GM23338 (cell line): ENCODE results near the gene BNIP3. TPM values are rescaled to one million over a fixed set of nuclear protein-coding genes. Genes with fewer than 3 reads are reported as not detected.

ENCODE experiments used
- ATAC-seq: fragments of 200-7000 bp; cut with Tn5 transposase; 3 replicates; pipeline ENCODE4 v1.9.1; 2020
- DNase-seq: peaks from one replicate; pipeline ENCODE4 v3.0.0-alpha.2; 2015; ENCODE audit warnings: low spot score
- H2AFZ ChIP-seq: fragments of 200-600 bp; sonication (generic); 2 replicates; pipeline ENCODE4 v1.8.0; 2016; ENCODE audit warnings: antibody characterized with exemption, mild to moderate bottlenecking, moderate library complexity
- H3F3A ChIP-seq: fragments of 200-600 bp; sonication (generic); replicated peaks from 2 replicates; pipeline ENCODE4 v1.8.0; 2017; ENCODE audit warnings: antibody characterized with exemption, mixed run types, low read depth
- H3K27ac ChIP-seq: fragments of 200-600 bp; sonication (generic); 2 replicates; pipeline ENCODE4 v1.6.1; 2016; ENCODE audit warnings: low read depth
- H3K27me3 ChIP-seq: fragments of 200-600 bp; sonication (generic); 2 replicates; pipeline ENCODE4 v1.8.0; 2016; ENCODE audit warnings: mild to moderate bottlenecking, mixed run types, moderate library complexity; ENCODE audit not compliant: insufficient read depth
- H3K36me3 ChIP-seq: fragments of 200-600 bp; sonication (generic); 2 replicates; pipeline ENCODE4 v1.8.0; 2016; ENCODE audit warnings: mild to moderate bottlenecking; ENCODE audit not compliant: insufficient read depth
- H3K4me1 ChIP-seq: fragments of 200-600 bp; sonication (generic); 2 replicates; pipeline ENCODE4 v1.8.0; 2016; ENCODE audit warnings: mild to moderate bottlenecking, moderate library complexity; ENCODE audit not compliant: insufficient read depth
- H3K4me2 ChIP-seq: fragments of 200-600 bp; sonication (generic); 2 replicates; pipeline ENCODE4 v1.7.1; 2017; ENCODE audit warnings: mixed run types
- H3K4me3 ChIP-seq: fragments of 200-600 bp; sonication (generic); 2 replicates; pipeline ENCODE4 v1.6.1; 2016; ENCODE audit warnings: mixed run types
- H3K79me2 ChIP-seq: fragments of 200-600 bp; sonication (generic); replicated peaks from 2 replicates; pipeline ENCODE4 v1.8.0; 2017; ENCODE audit warnings: mild to moderate bottlenecking; ENCODE audit not compliant: insufficient read depth
- H3K9me2 ChIP-seq: fragments of 200-600 bp; sonication (generic); 2 replicates; pipeline ENCODE4 v1.8.0; 2017; ENCODE audit not compliant: insufficient read depth
- H4K20me1 ChIP-seq: fragments of 200-600 bp; sonication (generic); replicated peaks from 2 replicates; pipeline ENCODE4 v1.8.0; 2017; ENCODE audit warnings: mild to moderate bottlenecking; ENCODE audit not compliant: insufficient read depth
- H3K27ac Mint-ChIP-seq: 2 replicates; pipeline ENCODE4 v1.8.0; 2020; ENCODE audit warnings: inconsistent platforms, mild to moderate bottlenecking, moderate library complexity, mixed read lengths
- H3K27me3 Mint-ChIP-seq: 3 replicates; pipeline ENCODE4 v1.8.0; 2022; ENCODE audit warnings: low read depth, mild to moderate bottlenecking, moderate library complexity, mixed read lengths, inconsistent platforms; ENCODE audit not compliant: insufficient read depth, poor library complexity
- H3K36me3 Mint-ChIP-seq: 3 replicates; pipeline ENCODE4 v1.8.0; 2021; ENCODE audit warnings: low read depth, mild to moderate bottlenecking, inconsistent platforms, moderate library complexity, mixed read lengths
- H3K4me1 Mint-ChIP-seq: 3 replicates; pipeline ENCODE4 v1.8.0; 2020; ENCODE audit warnings: mild to moderate bottlenecking, inconsistent platforms, mixed read lengths
- H3K4me3 Mint-ChIP-seq: 3 replicates; pipeline ENCODE4 v1.8.0; 2021; ENCODE audit warnings: moderate library complexity, mild to moderate bottlenecking, inconsistent platforms, mixed read lengths
- H3K9me3 Mint-ChIP-seq: 3 replicates; pipeline ENCODE4 v1.8.0; 2020; ENCODE audit warnings: moderate library complexity, mild to moderate bottlenecking, inconsistent platforms, mixed read lengths
- CREB1 ChIP-seq: fragments of 250-450 bp; sonication (Bioruptor Pico); IDR thresholded peaks from 2 replicates; pipeline ENCODE4 v1.5.0; 2020; ENCODE audit warnings: low read depth, mild to moderate bottlenecking, moderate library complexity
- ETS1 ChIP-seq: IDR thresholded peaks from 2 replicates; pipeline ENCODE4 v1.6.1; 2016; ENCODE audit warnings: antibody characterized with exemption
- EZH2 ChIP-seq: fragments of 200-600 bp; sonication (generic); IDR thresholded peaks from one replicate; pipeline ENCODE4 v1.8.0; 2017; ENCODE audit warnings: antibody characterized with exemption, mild to moderate bottlenecking, low read depth; ENCODE audit not compliant: unreplicated experiment
- EZH2phosphoT487 ChIP-seq: fragments of 200-600 bp; sonication (generic); IDR thresholded peaks from one replicate; pipeline ENCODE4 v1.8.1; 2018; ENCODE audit warnings: antibody characterized with exemption; ENCODE audit not compliant: unreplicated experiment
- JUNB ChIP-seq: IDR thresholded peaks from one replicate; pipeline ENCODE4 v1.6.1; 2016; ENCODE audit warnings: antibody characterized with exemption; ENCODE audit not compliant: unreplicated experiment
- NANOG ChIP-seq: IDR thresholded peaks from 2 replicates; pipeline ENCODE4 v1.6.1; 2016; ENCODE audit warnings: antibody characterized with exemption, borderline replicate concordance
- POLR2AphosphoS5 ChIP-seq: IDR thresholded peaks from 2 replicates; pipeline ENCODE4 v1.6.1; 2016; ENCODE audit warnings: antibody characterized with exemption, low read depth
- REST ChIP-seq: IDR thresholded peaks from one replicate; pipeline ENCODE4 v1.6.1; 2018; ENCODE audit warnings: antibody characterized with exemption; ENCODE audit not compliant: unreplicated experiment
- STAT1 ChIP-seq: IDR thresholded peaks from one replicate; pipeline ENCODE4 v1.6.1; 2016; ENCODE audit warnings: antibody characterized with exemption; ENCODE audit not compliant: unreplicated experiment
- ZNF114 ChIP-seq: fragments of 250-450 bp; sonication (Bioruptor Pico); IDR thresholded peaks from 2 replicates; pipeline ENCODE4 v1.5.0; 2020; ENCODE audit warnings: mild to moderate bottlenecking, moderate library complexity
- ZNF462 ChIP-seq: fragments of 250-450 bp; sonication (Bioruptor Pico); IDR thresholded peaks from 2 replicates; pipeline ENCODE4 v1.5.0; 2020; ENCODE audit warnings: mild to moderate bottlenecking, moderate library complexity
- polyA plus RNA-seq: library from polyadenylated mRNA; unstranded; fragments of >200 nt; fragmentation: Nextera tagmentation; extraction: Ambion mirVana; gene quantifications from 2 replicates; pipeline ENCODE4 v1.2.1, GENCODE V29; 2016
- total RNA-seq: library from RNA; depleted of rRNA; stranded (reverse); fragments of >200 nt; shearing (Covaris generic); gene quantifications from 2 replicates; pipeline ENCODE4 v1.2.3, GENCODE V29; 2014

Gene BNIP3
- total and polyA plus RNA-seq, 2 experiments from 2014 or later = 46.3 to 75.0 TPM

- no peak for TF ChIP-seq ETS1
- no peak for TF ChIP-seq STAT1
Observed at GRCh38 chr10:132023092-132023811, 41.5 kb upstream of the BNIP3 start (continued).

GRCh38 chr10:132022241-132022640, 40.5 kb upstream of the BNIP3 start:
- Histone ChIP-seq H3K27ac (no peak overlapping the region), H2AFZ (no peak overlapping the region), H4K20me1 (no peaks in the 10 kb centered on the region), H3K4me1 (no peaks in the 10 kb centered on the region), H3F3A (no peaks in the 10 kb centered on the region), H3K4me2 (no peak overlapping the region), H3K27me3 (0 out of 2 replicates have a peak, but pooled peaks cover 10% of the 10 kb centered on the region), H3K9me2 (0 out of 2 replicates have a peak, but pooled peaks cover under 1% of the 10 kb centered on the region), H3K36me3 (no peaks in the 10 kb centered on the region), H3K4me3 (no peak overlapping the region), H3K79me2 (no peaks in the 10 kb centered on the region)
- peaks cover 5% of the 10 kb centered on the region; the same call in 2 of the 3 replicates for H3K9me3 Mint-ChIP-seq
- DNase-seq (no peak), ATAC-seq (no peak)
- peaks cover 6% of the 10 kb centered on the region for H3K4me1 Mint-ChIP-seq
- peaks cover 15% of the 10 kb centered on the region for H3K27me3 Mint-ChIP-seq
- no peak overlapping the region for H3K4me3 Mint-ChIP-seq
- H3K36me3 Mint-ChIP-seq = no peaks in the 10 kb centered on the region
- H3K27ac Mint-ChIP-seq = no peak overlapping the region
- no peak for TF ChIP-seq REST
- TF ChIP-seq EZH2 = no peak
- no peak for TF ChIP-seq CREB1 (CRISPR knock-in tag)
- no peak for TF ChIP-seq ETS1
- TF ChIP-seq NANOG = no peak
- TF ChIP-seq POLR2AphosphoS5 = no peak
- TF ChIP-seq STAT1 = no peak
- no peak for TF ChIP-seq JUNB
- TF ChIP-seq ZNF462 (CRISPR knock-in tag) = no peak
- no peak for TF ChIP-seq ZNF114
- TF ChIP-seq EZH2phosphoT487 = no peak
